ENCODE data around the gene TMEM109.

Gene TMEM109

DNA sequence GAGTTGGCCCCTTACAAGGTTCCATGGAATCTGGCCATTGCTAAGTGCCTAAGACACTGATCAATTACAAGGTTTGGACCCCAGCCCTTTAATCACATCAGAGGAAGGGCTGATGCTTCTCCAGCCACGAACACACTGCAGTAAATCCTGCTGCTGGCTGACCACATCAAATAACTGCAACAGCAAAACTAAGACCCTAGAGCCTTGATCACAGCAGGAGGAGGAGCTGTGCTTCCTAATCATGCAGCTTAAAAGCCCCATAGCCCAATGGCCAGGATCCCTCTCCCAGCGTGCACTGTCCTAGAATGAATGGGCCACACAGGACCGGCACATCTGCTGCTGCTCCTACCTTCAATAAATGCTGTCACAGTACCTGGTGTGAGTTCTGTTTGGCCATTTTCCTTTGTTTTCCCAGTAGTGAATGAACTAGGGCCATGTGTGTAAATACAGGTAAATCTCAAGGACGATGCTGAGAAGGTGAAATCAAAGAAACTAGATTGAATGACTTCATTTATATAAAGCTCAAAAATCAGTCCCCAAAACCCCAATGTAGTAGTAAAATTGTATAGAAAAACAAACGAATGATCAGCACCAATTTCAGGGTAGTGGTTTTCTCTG is 33.9 kb upstream of the TMEM109 start:
- TF ChIP-seq, protein P1, sequence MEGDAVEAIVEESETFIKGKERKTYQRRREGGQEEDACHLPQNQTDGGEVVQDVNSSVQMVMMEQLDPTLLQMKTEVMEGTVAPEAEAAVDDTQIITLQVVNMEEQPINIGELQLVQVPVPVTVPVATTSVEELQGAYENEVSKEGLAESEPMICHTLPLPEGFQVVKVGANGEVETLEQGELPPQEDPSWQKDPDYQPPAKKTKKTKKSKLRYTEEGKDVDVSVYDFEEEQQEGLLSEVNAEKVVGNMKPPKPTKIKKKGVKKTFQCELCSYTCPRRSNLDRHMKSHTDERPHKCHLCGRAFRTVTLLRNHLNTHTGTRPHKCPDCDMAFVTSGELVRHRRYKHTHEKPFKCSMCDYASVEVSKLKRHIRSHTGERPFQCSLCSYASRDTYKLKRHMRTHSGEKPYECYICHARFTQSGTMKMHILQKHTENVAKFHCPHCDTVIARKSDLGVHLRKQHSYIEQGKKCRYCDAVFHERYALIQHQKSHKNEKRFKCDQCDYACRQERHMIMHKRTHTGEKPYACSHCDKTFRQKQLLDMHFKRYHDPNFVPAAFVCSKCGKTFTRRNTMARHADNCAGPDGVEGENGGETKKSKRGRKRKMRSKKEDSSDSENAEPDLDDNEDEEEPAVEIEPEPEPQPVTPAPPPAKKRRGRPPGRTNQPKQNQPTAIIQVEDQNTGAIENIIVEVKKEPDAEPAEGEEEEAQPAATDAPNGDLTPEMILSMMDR (IDR thresholded peaks at IDR 0.05; ENCODE audit: low read depth, low read length, missing control alignments) = no peak
- no peak overlapping the region for H3K4me3 ChIP-seq (replicated peaks; ENCODE audit: low read depth, low read length)
- no peak for DNase-seq (ENCODE audit: extremely low read depth, low read depth)

GRCh38 chr11:60880643-60881282 is 33.2 kb upstream of the TMEM109 start:
- no peak overlapping the region for H3K4me3 ChIP-seq (replicated peaks; ENCODE audit: low read depth, low read length)
- TF ChIP-seq, protein P1 (IDR thresholded peaks at IDR 0.05; ENCODE audit: low read depth, low read length, missing control alignments) = no peak
- no peak for DNase-seq (ENCODE audit: extremely low read depth, low read depth)

GRCh38 chr11:60887556-60887955 is 26.4 kb upstream of the TMEM109 start:
- no peak overlapping the region for H3K4me3 ChIP-seq (replicated peaks; ENCODE audit: low read depth, low read length)
- TF ChIP-seq, protein P1 (IDR thresholded peaks at IDR 0.05; ENCODE audit: low read depth, low read length, missing control alignments) = peak; percentile 76
- no peak for DNase-seq (ENCODE audit: extremely low read depth, low read depth)

DNA sequence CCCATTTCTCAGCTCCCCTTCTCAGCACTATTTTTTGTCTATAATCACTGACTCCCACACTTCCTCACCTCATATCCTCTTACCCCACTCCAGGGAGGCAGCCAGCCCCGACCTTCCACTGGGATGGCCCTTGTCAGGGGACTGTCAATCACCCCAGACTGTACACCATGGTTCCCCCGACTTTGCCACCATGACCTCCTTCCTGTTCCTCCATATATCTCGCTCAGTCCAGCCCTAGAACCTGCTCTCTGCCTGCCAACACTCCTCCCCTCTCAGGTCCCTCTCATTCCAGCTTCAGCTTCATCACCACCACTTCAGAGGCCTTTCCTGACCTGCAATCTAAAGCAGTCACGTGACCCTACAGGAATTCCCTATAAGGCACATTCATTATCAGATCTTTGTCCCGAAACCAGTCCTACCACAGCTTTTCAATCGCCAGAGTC is 24.1 kb upstream of the TMEM109 start:
- no peak overlapping the region for H3K4me3 ChIP-seq (replicated peaks; ENCODE audit: low read depth, low read length)
- DNase-seq (ENCODE audit: extremely low read depth, low read depth) = no peak
- TF ChIP-seq, protein P1 (IDR thresholded peaks at IDR 0.05; ENCODE audit: low read depth, low read length, missing control alignments) = no peak

DNA sequence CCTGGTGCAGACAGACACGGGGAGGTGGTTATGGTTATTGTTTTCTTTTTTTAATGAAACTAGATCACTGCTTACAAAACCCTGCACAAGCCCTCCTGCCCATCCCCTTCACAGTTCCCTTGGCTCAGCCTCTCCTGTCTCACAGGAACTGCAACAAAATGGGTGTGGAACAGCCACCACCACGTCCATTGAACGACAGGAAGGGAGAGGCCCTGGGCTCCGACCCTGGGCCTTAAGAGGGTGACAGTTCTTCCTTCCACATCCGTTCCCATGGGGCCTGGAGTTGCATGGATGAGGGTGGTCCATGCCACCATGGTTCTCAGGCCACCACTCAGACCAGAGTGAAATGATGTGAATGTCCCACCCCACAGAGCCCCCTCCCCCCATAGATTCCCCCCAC is 23.3 kb upstream of the TMEM109 start:
- no peak for DNase-seq (ENCODE audit: extremely low read depth, low read depth)
- TF ChIP-seq, protein P1 (IDR thresholded peaks at IDR 0.05; ENCODE audit: low read depth, low read length, missing control alignments) = no peak
- H3K4me3 ChIP-seq (replicated peaks; ENCODE audit: low read depth, low read length) = no peak overlapping the region

- TF ChIP-seq, protein P1 (IDR thresholded peaks at IDR 0.05; ENCODE audit: low read depth, low read length, missing control alignments) = no peak
- DNase-seq (ENCODE audit: extremely low read depth, low read depth) = no peak
- no peak overlapping the region for H3K4me3 ChIP-seq (replicated peaks; ENCODE audit: low read depth, low read length)
These were observed 22.7 kb upstream of the TMEM109 start for GRCh38 chr11:60891103-60891741.

Data from HFF-Myc (cell line).